ENCODE results near the gene RTN4RL2.

RTN4RL2 gene

GRCh38 chr11:57481315-57481714 lies 21.0 kb downstream of the RTN4RL2 start:
- no peak for DNase-seq (ENCODE audit: low spot score)

DNA sequence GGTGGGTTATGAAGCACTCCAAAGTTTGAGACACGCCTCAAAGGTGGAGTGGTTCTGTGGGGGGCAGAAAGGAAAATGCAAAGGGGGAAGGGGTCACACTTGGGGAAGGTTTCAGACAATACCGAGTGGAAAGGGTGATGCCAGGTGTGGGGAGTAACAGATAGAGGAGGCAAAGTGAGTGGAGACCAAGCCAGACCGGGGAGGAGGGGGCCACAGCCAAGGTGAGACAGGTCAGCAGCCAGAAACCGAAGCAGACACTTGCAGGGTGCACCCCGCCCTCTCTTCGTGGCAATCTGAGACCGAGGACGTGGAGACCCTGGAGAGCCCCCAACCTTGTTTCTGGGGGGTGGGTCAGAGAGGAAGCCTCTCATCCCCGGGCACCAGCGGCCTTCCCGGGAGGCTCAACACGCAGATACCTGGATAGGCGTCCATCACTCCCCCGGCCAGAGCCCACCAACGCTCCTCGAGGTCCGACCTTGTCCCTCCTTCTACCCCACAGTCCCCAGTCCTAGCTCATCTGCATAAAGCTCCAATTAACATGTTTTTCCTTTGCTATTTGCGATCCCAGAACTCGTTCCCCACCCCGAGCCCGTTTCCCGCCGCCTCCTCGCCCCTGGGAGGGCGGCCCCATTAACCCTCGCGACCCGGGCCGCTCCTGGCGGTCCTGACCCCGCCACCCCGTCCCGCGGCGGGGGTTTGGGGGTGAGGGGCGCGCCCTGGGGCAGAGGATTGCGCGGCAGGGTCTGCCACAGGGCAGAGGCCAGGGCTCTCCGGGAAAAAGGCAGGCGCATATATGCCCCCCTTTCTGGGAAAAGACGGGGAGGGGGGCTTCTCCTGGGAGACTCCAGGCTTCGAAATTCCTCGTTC lies 21.8 kb downstream of the RTN4RL2 start:
- no peak for DNase-seq (ENCODE audit: low spot score)

GRCh38 chr11:57482782-57483561 lies 22.6 kb downstream of the RTN4RL2 start:
- peak; percentile 88 for DNase-seq (ENCODE audit: low spot score)

- no peak for DNase-seq (ENCODE audit: low spot score)
These were observed 23.2 kb downstream of the RTN4RL2 start for GRCh38 chr11:57483562-57483918.

DNA sequence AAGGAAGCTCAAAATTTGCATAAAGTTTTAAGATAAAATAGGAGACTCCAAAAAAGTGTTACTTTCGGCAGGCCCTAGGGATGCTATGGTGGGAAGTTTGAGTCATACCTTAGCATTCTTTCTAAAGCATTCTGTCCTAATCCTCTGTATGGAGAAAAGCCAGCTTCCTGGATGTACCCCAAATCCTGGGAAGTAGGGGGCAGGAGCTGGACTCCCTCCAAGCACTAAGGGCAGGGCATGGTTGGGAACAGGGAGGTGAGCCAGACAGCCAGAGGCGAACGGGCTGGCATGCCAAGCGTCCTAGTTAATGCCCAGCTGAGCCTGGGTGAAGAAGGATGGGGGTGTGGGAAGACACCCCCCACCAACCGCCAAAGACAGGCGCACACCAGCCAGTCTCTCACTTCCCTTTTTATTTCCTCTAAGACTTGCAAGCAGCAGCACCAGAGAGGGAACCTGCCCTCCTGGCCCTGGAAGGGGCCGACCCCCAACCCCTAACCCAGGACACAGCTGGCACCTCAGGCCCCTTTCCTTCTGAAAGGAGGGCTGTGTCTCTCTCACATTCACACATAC lies 23.9 kb downstream of the RTN4RL2 start:
- DNase-seq (ENCODE audit: low spot score): no peak

DNA sequence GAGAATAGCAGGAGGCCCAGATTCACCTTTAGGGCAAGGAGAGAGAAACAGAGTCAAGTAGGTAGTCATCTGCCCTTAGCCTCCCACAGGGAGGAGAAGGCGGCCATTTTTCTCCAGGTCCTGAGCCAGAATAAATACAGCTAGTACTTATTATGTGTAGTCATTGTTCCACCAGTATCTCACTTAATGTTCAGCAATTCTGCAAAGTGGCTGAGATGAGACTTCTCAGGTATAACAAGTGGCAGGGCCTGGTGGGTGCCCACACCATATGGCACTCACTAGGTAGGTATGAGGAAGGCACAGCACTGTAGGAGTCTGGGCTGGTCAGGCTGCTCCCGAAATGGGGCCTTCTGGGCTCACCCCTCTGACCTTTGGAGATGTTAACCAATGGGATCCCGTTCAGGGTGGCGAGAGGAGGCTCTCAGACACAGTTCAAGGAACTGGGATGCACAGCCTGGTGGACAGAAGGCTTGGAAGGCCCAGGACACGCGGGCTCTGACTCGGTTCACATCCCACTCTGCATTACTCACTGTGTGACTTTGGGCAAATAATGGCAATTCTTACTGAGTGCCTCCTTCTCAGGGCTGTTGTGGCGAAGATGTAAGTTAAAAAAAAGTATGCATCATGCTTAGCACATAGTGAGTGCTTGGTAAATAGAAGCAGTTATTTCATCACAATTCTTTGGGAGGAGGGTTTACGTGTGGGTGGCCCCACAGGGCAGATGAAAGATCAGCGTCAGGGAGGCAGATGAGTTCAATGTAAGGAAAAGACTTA lies 25.1 kb downstream of the RTN4RL2 start:
- DNase-seq (ENCODE audit: low spot score): no peak

DNA sequence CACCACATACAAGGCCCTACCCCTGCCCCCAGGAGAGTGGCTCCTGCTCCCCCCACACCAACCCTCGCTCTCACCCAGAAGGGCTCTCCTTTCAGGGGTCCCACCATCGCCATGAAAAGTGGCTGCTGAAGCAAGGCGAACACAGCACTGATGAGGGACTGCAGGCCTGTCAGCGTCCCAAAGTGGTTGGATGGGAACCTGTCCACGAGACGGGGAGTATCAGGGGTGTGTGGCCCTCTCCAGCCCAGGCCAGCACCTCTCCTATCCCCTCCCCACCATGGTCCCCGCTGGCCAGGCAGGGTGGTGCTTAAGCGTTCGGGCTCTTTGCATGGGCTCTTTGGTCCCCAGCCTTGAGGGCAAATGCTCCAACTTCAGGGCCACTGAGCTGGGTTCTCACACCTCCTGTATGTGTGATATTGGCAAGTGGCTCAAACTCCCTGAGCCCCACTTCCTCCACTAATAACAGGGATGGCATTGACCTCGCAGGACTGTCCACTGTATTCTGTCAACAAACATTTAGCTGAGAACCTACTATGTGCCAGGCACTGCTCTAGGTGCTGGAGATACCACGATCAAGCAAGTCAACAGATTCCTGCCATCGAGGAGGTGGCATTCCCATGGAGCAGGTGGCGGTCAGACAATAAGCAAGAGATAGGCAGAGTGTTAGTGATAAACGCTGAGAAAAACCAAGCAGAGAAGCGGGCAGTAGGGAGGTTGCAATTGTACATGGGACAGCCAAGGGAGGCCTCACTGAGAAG lies 26.9 kb downstream of the RTN4RL2 start:
- no peak for DNase-seq (ENCODE audit: low spot score)

- DNase-seq (ENCODE audit: low spot score): no peak
These were observed 27.8 kb downstream of the RTN4RL2 start for GRCh38 chr11:57487920-57488659.

DNA sequence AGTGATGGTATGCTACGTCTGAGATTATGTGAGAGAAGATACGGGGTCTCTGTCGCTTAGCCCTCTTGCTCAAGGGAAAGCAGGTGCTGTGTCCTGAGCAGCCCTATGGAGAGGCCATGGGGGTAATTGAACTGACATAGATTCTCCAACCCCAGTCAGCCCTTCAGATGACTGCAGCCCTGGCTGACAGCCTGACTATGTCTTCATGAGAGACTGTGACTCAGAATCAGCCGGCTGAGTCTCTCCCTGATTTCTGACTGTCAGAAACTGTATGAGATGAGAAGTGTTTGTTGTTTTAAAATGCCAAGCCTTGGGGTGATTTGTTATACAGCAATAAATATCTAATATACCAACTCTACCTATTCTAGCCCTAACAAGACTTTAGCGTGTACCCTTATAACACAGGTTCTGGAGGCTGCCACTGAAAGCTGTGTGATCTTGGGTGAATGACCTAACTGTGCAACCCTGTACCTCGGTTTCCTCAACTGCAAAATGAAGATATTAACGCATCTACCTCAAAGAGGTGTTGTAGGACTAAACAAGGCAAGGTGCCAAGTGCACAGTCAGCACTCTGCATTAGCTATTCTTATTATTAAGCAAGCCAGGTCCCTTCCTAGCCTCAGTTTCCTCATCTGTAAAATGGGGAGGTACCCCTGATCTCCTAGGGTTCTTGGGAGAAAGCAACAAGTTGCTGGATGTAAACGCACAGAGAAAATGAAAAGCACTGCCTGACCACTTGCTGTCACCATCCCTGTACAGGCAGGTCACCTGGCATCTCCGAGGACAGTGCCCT lies 30.3 kb downstream of the RTN4RL2 start:
- no peak for DNase-seq (ENCODE audit: low spot score)

DNA sequence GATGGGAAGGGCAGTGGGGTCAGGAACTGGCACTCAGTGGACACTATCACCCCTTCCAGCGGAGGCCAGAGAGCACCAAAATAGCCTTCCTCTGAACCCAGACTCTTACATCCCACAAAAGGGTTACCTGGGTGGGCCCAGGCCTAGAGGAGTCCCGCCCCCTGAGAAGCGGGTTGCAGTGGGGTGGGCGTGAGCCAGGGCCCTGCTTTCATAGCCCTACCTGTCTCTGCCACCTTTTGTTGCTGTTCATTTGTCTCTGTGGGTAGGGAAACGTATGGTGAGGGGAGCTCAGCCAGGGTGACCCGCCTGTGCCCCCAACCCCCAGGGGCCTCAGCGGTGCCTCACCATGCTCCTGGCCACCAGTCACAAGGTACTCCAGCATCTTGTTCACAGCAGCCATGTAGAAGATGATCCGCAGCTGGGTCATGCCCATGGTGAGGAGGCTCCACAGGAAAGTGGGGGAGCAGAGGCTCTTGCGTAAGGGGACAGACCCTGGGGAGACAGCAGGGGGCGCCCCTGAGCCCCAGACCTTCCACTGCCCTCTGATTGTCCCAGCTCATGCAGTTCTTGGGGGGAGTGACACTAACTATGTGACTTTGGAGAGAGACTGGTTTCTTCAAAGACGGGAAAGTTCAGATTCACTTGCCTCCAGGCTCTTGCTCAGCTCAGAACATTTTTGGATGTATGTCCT lies 31.2 kb downstream of the RTN4RL2 start:
- DNase-seq (ENCODE audit: low spot score): peak; percentile 81

GRCh38 chr11:57493507-57494503 lies 33.5 kb downstream of the RTN4RL2 start:
- peak; percentile 70 for DNase-seq (ENCODE audit: low spot score)

GRCh38 chr11:57496109-57496820 lies 35.9 kb downstream of the RTN4RL2 start:
- no peak for DNase-seq (ENCODE audit: low spot score)

- DNase-seq (ENCODE audit: low spot score): no peak
These were observed 37.2 kb downstream of the RTN4RL2 start for GRCh38 chr11:57497303-57498247.

- DNase-seq (ENCODE audit: low spot score): no peak
These were observed 38.2 kb downstream of the RTN4RL2 start for GRCh38 chr11:57498540-57498939.

GRCh38 chr11:57499413-57499982 lies 39.2 kb downstream of the RTN4RL2 start:
- DNase-seq (ENCODE audit: low spot score): peak; percentile 97

DNA sequence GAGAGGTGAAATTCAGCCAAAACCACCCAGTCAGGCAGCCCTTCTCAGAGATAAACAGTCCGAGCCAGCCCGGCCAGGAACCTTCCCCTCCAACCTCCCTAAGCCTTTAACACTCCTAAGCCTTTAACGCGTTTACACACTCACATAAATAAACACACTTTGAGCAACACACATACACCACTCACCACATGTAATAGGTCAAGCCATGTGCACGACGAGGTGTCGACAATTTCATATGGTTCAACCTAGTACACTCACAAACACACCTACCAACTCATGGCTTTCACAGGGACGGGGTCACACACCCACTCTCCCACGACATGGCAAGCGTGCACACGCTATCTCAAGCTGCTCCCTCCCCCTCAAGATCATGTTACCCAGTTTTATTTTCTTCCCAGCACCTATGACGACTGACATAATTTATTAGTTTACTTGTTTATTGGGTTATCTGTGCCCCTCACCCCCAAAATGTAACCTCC lies 39.7 kb downstream of the RTN4RL2 start:
- no peak for DNase-seq (ENCODE audit: low spot score)
